Measurements from ENCODE around the gene FAM168B.

DNA sequence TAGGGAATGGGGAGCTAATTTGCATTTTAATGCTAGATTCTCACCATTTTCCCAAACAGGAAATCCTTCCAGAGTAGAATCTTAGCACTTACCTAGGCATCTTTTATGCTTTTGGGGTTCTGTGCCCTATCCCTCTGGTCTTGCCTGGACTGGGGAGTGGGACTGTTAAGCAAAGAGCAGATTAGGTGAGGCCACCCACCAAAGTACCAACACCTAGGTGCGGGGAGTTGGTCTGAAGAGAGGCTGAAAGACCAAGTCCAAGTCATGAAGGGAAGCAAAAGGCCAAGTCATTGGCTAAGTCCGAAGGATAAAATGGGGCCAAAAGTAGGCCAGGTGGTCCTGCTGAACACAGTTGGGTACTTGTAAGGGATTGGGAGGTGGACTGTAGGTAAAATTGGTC lies 86.7 kb downstream of the FAM168B start:
- TF ChIP-seq, protein P1, sequence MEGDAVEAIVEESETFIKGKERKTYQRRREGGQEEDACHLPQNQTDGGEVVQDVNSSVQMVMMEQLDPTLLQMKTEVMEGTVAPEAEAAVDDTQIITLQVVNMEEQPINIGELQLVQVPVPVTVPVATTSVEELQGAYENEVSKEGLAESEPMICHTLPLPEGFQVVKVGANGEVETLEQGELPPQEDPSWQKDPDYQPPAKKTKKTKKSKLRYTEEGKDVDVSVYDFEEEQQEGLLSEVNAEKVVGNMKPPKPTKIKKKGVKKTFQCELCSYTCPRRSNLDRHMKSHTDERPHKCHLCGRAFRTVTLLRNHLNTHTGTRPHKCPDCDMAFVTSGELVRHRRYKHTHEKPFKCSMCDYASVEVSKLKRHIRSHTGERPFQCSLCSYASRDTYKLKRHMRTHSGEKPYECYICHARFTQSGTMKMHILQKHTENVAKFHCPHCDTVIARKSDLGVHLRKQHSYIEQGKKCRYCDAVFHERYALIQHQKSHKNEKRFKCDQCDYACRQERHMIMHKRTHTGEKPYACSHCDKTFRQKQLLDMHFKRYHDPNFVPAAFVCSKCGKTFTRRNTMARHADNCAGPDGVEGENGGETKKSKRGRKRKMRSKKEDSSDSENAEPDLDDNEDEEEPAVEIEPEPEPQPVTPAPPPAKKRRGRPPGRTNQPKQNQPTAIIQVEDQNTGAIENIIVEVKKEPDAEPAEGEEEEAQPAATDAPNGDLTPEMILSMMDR (IDR thresholded peaks at IDR 0.05), result no peak
- no peak for TF ChIP-seq POLR2A (IDR thresholded peaks at IDR 0.05)
